ENCODE results near the gene DPP10. TPM values are rescaled to one million over a fixed set of nuclear protein-coding genes. Genes with fewer than 3 reads are reported as not detected.

The DPP10 gene
- total and polyA plus RNA-seq, 8 donors: 0.68 to 8.2 (median 4.7) TPM

GRCh38 chr2:115654362-115654761 is 1211.9 kb downstream of the DPP10 start:
- DNase-seq (no peak), ATAC-seq (no peak)
- intact Hi-C loops (cut with DNase I): no loop called here
- Histone ChIP-seq H3K4me3 (no peak overlapping the region), H3K27ac (no peak overlapping the region), H3K36me3 (no peaks in the 10 kb centered on the region), H3K27me3 (no peaks in the 10 kb centered on the region), H3K9me3 (no peaks in the 10 kb centered on the region), H3K4me1 (no peaks in the 10 kb centered on the region)
- TF ChIP-seq CTCF (IDR thresholded peaks at IDR 0.05): no peak

GRCh38 chr2:115678129-115678528 is 1235.7 kb downstream of the DPP10 start:
- peaks cover 0 to 41% of the 10 kb centered on the region in 2 donors for H3K9me3 ChIP-seq
- intact Hi-C loops (cut with DNase I): no loop called here
- DNase-seq (peak in 1 of 4 donors; percentile 39), ATAC-seq (no peak)
- H3K36me3 ChIP-seq: no peaks in the 10 kb centered on the region
- H3K27me3 ChIP-seq: no peaks in the 10 kb centered on the region
- TF ChIP-seq CTCF (IDR thresholded peaks at IDR 0.05): no peak
- no peak overlapping the region for H3K27ac ChIP-seq
- H3K4me3 ChIP-seq: no peak overlapping the region
- H3K4me1 ChIP-seq: no peaks in the 10 kb centered on the region

GRCh38 chr2:115684345-115684744 is 1241.9 kb downstream of the DPP10 start:
- intact Hi-C loops (cut with DNase I): no loop called here
- H3K9me3 ChIP-seq: peaks cover 0 to 1% of the 10 kb centered on the region in 2 donors
- H3K27me3 ChIP-seq: no peaks in the 10 kb centered on the region
- ATAC-seq (no peak), DNase-seq (no peak)
- H3K36me3 ChIP-seq: no peaks in the 10 kb centered on the region
- no peak overlapping the region for H3K4me3 ChIP-seq
- H3K27ac ChIP-seq: no peak overlapping the region
- H3K4me1 ChIP-seq: no peaks in the 10 kb centered on the region
- TF ChIP-seq CTCF (IDR thresholded peaks at IDR 0.05): no peak

GRCh38 chr2:115691409-115691808 is 1249.0 kb downstream of the DPP10 start:
- Histone ChIP-seq H3K4me3 (no peak overlapping the region), H3K27me3 (no peaks in the 10 kb centered on the region), H3K9me3 (peaks cover 0 to 2% of the 10 kb centered on the region in 2 donors), H3K36me3 (no peaks in the 10 kb centered on the region), H3K27ac (no peak overlapping the region), H3K4me1 (no peaks in the 10 kb centered on the region)
- ATAC-seq: no peak
- TF ChIP-seq CTCF (IDR thresholded peaks at IDR 0.05): no peak
- intact Hi-C loops (cut with DNase I): no loop called here
- DNase-seq: no peak

- intact Hi-C loops (cut with DNase I): no loop called here
- no peak for TF ChIP-seq CTCF (IDR thresholded peaks at IDR 0.05)
- ATAC-seq: no peak
These were observed 1252.2 kb downstream of the DPP10 start for GRCh38 chr2:115694651-115695050.

More at GRCh38 chr2:115694651-115695050, 1252.2 kb downstream of the DPP10 start:
- Histone ChIP-seq H3K27me3 (no peaks in the 10 kb centered on the region), H3K36me3 (no peaks in the 10 kb centered on the region), H3K27ac (no peak overlapping the region), H3K4me1 (no peaks in the 10 kb centered on the region), H3K9me3 (peaks cover 0 to 5% of the 10 kb centered on the region in 2 donors), H3K4me3 (no peak overlapping the region)
- no peak for DNase-seq

All from left lung (tissue), 10 donors.